Dedifferentiated amniotic fluid mesenchymal stem cell (primary cell): ENCODE measurements around the gene RPS13.
"Not testable (repeated sequence)": the region's sequence is repeated elsewhere in the genome, so short reads cannot be mapped to it uniquely, and the experiment has no call there.

Source experiments
- DNase-seq: peaks from one replicate; pipeline ENCODE4 v3.0.0-alpha.2; 2016; ENCODE audit errors: extremely low spot score

Gene RPS13

DNA sequence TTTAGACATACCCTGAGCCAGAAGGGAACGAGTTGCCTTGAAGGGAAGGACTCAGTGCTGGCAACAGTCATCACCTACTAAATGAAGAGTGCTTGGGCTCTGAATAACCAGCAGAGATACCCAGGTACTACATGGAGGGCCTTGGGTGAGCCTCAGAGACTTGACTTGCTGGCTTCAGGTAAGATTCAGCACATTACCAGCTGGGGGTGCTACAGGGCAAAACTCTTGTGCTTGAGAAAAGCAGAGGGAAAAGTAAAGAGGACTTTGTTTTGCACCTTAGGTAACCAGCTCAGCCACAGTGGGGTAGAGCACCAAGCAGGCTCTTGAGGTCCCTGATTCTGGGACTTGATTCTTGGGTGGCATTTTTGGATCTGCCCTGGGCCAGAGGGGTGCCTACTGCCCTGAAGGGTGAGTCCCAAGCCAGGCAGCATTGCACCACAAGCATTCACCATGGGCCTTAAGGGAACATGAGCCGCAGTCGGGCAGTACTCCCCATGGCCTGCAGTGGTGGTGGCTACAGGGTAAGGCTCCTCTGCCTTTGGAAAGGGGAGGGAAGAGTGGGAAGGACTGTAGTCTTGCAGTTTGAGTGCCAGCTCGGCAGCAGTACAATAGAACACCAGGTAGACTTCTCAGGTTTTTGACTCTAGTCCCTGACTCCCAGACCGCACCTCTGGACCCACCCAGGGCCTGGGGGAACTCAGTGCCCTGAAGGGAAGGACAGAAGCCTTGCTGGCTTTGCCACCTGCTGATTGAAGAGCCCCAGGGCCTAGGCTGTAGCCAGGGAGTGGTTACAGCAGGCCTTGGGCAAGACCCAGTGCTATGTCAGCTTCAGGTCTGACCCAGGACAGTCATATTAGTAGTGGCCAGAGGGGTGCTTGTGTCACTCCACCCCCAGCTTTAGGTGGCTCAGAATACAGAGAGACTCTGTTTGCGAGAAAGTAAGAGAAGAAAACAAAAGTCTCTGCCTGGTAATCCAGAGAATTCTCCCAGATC, 40.5 kb downstream of the RPS13 start:
- no peak for DNase-seq

DNA sequence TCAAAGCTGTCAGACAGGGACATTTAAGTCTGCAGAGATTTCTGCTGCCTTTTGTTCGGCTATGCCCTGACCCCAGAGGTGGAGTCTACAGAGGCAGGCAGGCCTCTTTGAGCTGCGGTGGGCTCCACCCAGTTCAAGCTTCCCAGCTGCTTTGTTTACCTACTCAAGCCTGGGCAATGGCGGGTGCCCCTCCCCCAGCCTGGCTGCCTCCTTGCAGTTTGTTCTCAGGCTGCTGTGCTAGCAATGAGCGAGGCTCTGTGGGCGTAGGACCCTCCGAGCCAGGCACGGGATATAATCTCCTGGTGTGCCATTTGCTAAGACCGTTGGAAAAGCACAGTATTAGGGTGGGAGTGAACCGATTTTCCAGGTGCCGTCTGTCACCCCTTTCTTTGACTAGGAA, 43.4 kb downstream of the RPS13 start:
- DNase-seq, result not testable (repeated sequence)

DNA sequence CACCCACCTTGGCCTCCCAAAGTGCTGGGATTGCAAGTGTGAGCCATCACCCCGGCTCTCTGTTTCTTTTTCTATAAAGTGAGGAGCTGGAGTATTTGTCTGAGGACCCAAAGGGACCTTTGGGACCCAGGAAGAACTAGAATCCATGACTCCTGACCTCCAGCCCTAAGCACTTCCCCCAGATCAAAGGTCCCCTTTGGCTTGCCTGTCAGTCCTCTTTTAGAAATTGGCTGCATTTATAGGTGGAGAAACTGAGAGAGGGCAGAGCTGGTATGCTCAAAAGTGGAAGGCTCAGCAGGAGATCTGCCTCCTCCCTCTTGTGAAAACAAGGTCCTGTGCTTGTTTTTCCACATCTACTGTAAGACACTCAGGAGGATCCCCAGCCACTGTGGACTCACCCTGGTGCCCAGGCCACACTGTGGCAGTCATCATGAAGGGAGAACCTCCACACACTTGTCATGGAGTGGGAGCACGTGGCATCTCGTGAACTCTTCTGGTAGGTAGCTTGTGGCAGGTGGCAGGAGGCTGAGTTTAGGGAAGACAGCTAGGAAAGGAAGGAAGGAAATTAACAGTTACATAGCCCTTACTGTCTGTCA, 50.9 kb downstream of the RPS13 start:
- DNase-seq, result no peak

DNA sequence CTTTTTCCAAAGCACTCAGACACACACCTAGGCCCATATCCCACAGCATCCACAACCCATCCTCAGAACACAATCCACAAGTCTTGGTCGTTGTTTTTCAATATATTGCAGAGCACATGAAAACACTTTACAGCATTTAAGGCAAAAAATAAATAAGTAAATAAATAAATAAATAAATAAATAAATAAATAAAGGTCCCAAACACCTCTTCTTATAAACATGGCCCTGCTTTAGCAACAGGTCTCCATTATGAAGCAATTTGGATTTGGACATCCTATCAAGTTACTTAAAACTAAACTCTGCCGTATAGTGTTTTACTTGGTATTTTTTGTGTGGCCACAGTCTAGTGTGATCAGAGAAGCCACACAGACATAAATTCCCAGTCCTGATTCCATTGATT, 52.5 kb downstream of the RPS13 start:
- DNase-seq, result no peak
